HG03139 (cell line): ENCODE data around the gene PALD1.

Experiments
- ATAC-seq: cut with Tn5 transposase; IDR thresholded peaks from one replicate; pipeline ENCODE4 v1.9.1; 2021; ENCODE audit not compliant: unreplicated experiment

PALD1 gene

DNA sequence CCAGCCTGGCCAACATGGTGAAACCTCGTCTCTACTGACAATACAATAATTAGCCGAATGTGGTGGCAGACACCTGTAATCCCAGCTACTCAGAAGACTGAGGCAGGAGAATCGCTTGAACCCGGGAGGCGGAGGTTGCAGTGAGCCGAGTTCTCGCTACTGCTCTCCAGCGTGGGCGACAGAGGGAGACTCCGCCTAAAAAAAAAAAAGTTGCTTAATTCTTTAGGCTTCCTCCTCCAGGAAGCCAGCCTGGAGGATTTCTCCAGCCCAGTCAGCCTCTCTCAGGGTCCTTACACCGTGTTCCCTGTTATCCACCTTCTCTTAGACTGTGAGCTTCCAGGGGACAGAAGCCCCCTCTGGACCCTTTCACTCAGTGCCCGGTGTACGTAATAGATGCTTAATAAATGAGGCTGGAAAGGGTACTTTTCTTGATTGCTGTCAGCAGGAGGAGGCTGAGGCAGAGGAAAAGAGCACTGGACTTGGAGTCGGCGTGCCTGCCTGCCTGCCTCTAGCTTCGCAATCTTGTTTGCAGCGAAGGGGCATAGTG, 20.7 kb upstream of the PALD1 start:
- ATAC-seq = no peak

- no peak for ATAC-seq
These were observed 20.1 kb upstream of the PALD1 start for GRCh38 chr10:70458329-70459060.

DNA sequence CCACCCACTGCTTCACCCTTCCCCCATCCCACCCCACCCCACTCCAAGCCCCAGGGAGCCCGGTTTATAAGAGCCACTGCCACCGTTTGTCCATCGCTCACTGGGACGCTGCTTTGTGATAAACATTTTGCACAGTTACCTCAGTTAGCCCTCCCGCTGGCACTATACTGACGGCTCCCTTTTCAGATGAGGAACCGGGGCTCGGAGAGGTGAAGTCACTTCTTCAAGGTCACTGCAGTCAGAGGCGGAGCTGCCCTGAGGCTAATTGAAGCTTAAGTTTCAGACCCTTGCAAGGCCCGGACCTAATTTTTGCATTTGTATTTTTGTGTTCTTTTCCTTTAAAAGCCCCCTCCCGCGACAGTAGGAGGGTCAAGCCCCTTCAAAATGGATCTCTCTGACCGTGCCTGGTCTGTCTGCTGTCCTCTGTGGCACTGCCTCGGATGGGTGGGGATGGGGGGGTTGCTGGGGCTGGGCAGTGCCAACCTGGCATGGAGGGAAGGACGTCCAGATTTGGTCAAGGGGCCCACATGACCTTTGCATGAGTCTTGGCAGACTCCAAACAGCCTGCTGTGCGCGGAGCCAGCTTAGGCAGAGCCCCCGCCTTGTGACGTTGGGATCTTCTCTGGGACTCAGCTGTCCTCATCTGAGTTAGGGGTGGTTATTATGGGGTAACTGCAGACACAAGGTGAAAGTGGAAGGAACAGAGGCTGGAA, 19.4 kb upstream of the PALD1 start:
- ATAC-seq = no peak

DNA sequence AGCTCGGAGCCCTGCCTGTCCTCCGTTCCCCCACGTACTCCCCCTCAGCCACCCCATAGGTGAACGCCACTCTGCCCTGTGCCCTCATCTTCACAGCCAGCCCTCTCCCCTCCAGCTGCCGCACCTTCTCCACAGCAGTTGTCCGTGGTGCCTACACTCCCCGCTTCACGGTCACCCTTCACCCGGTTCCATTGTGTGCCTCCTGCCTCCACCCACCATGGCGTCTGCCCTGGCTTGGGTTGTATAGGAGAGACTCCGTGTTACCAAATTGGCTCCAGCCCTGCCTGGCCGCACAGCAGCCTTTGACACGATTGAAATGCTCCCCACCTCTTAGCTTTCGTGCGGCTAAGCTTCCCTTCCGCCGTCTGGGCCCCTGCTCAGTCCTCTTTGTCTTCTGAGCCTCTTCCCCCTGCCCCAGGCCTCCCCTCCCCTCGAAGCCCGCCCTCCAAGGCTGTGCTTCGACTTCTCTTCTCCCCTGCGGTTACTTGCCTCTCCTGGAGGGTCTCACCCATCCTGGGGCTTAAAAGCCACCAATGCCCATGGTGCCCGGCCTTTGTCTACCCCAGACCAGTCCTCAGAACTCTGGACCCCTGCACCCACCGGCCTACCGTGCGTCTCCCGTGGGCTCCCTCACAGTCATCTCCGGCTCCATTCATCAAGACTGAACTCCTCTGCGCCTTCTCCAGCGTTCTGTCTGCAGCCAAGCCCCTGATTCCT, 18.6 kb upstream of the PALD1 start:
- no peak for ATAC-seq

- ATAC-seq = no peak
These were observed 16.9 kb upstream of the PALD1 start for GRCh38 chr10:70461397-70462348.

DNA sequence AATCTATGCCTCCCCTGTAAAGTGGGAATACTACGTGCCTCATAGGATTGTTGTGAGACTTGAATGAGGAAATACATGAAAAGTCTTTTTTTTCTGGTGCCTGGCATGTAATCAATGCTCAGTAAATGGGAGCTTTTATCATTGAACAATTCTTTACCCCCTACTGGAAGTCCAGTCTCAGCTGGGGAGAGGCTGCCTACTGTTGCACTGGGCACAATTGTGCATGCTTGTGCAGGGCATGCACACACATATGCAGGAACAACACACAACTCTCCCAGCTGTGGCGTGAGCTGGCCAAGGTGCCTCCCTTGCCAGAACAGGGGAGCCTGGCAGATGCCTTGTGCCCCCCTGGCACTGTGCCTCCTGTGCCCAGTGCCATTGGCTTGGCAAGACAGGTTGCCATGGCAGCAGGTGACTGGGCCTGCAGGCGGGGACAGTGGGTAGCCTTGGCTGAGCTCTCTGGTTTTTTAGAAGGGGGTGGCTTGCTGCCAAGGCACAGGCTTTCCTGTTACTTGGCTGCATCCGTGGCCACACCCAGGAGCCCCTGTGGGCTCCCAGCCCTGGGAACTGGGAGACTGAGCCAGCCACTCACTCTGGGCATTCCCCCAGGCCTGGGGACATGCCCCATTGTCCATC, 16.1 kb upstream of the PALD1 start:
- ATAC-seq = no peak

DNA sequence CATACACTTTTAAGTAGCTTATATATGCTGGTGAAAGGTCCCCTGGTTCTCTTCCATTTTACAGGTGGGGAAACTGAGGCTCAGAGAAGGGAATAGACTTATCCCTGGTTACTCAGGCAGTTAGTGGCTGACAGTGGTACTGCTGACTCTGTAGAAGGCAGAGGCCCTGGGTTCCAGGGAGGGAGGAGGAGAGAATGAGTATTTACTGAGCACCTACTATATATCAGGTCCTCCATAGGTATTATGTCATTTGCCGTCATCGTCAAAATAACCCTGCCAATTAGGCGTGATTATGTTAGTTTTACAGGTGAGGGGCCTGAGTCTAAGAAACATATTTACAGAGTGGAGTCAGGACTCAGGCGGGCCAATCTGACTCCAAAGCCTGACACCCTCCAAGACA, 13.3 kb upstream of the PALD1 start:
- ATAC-seq = no peak

DNA sequence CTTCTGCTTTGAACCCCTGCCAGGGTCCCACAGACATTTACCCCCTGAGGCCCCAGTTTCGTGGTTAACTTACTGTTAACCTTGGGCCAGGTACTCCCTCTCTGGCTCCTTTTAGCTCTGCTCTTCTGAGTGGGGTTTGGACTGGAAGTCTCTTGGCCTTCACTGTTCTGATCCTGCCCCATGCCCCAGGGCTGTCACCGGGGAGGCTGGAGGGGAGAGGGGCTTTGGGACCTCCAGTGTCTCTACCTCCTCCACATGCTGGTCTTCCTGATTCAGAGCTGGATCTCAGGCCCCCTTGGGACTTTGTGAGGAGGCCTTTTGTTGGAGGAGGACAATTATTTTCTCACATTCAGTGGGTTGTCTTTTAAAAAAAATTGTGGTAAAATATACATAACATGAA, 12.7 kb upstream of the PALD1 start:
- ATAC-seq = no peak

- no peak for ATAC-seq
These were observed 11.6 kb upstream of the PALD1 start for GRCh38 chr10:70466951-70467350.

GRCh38 chr10:70472799-70473454, 5.6 kb upstream of the PALD1 start:
- ATAC-seq = no peak

DNA sequence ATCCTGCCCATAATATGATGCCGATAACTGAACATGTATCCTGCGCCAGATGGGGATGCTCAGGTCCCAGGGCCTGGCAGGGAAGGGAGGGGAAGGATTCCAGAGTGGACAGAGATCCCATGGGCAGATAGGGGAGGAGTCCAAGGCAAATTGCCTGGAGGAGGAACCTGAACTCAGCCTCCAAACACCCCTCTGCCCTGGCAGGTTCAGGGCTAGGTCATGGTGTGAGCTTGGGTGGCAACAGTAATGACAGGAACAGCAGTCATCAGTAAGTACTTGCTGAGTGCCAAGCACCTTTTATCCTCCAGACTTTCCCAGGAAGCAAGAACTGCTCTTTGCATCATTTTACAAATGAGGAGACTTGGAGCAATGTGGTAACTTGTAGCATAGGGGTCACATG, 3.8 kb upstream of the PALD1 start:
- no peak for ATAC-seq

- no peak for ATAC-seq
These were observed 2.9 kb upstream of the PALD1 start for GRCh38 chr10:70475661-70476060.

GRCh38 chr10:70476249-70477035, 2.1 kb upstream of the PALD1 start:
- ATAC-seq = no peak

DNA sequence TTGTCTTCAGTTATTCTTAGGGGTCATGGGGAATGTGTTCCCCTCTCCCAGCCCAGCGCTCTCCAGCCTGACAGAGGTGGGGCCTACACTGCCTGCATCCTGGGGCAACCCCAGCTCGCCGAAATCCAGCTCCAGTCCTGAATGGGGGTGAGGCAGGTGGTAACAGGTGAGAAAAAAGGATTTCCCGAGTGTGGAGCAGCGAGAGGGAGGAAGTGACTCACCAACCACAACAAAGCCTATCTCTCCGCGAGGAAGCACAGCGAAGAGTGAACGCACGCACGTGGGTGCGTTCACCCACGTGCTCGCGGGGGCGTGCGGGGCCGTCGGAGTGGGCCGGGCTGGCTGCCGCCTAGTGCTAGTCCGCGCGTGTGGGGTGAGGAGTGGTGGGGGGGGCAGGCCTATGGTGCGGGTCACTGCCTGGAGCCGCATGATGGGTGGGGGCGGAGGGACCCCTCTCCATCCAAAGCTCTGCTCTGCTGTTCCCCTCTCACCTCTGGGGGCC, 855 bp upstream of the PALD1 start:
- ATAC-seq = no peak

GRCh38 chr10:70479165-70479581, 606 bp downstream of the PALD1 start:
- no peak for ATAC-seq

- ATAC-seq = no peak
These were observed 1.2 kb downstream of the PALD1 start for GRCh38 chr10:70479626-70480238.

DNA sequence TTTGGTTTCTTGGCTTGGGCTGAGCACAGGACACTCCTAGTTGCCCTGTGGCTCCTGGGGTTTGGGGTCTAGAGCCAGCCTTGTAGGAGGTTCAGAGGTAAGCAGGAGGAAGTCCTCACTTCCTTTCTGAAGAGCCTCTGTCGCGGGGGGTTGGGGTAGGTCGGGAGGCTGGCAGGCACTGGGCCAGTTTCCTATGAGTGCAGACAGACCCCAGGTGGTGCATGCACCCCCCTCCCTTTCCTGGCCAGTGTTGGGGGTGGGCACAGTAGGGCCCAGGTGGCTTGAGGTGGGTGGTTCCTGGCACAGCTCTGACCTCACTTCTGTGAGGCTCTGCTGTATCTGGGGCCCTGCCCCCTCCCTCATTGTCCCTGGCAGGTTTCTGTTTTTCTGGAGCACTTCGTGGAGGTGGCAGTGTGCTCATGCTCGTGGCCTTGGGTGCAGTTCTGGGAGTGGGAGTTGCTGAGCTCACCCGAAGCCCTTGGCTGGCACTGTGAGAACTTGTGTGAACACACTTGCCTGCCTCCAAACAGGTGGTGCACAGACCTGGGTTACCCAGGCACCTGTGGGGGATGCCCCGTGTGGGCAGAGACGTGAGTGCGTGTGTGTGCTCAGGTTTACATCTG, 1.8 kb downstream of the PALD1 start:
- no peak for ATAC-seq

- ATAC-seq = no peak
These were observed 2.5 kb downstream of the PALD1 start for GRCh38 chr10:70481105-70481504.
